Kasumi-1 (cell line): Measurements from ENCODE around the gene BCR.

Experiments
- DNase-seq, 2 experiments: peaks; one replicate each; lab custom pipeline; 2025; lab: John Stamatoyannopoulos, UW

Gene BCR

DNA sequence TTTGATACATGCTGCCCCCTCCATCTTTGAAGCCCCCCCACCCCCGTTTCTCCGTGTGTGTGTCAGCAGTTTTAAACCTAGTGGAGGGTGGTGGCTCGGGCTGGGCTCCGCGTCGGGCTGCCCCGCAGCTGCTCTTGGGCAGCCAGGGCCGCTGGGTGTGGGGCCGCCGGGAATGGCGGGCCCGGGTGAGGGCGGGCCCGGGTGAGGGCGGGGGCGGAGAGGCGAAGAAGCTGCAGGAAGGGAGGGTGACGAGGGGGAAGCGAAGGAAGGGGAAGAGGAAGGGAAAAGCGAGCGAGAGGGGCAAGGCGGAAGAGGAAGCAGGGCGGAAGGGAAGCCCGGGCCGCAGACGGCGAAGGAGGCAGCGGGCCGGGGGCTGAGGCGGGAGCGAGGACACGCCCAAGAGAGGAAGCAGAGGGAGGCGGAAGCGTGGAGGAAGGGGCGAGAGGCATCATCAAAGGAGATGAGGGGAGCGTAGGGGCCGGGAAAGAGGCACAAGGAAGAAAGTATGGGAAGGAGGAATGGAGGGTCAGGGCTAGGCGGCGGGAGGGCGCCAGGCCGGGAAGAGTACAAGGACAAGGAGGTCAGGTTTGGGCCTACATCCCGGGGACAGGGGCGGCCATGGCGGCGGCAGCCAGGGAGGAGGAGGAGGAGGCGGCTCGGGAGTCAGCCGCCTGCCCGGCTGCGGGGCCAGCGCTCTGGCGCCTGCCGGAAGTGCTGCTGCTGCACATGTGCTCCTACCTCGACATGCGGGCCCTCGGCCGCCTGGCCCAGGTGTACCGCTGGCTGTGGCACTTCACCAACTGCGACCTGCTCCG lies 82.4 kb downstream of the BCR start:
- DNase-seq = no peak

DNA sequence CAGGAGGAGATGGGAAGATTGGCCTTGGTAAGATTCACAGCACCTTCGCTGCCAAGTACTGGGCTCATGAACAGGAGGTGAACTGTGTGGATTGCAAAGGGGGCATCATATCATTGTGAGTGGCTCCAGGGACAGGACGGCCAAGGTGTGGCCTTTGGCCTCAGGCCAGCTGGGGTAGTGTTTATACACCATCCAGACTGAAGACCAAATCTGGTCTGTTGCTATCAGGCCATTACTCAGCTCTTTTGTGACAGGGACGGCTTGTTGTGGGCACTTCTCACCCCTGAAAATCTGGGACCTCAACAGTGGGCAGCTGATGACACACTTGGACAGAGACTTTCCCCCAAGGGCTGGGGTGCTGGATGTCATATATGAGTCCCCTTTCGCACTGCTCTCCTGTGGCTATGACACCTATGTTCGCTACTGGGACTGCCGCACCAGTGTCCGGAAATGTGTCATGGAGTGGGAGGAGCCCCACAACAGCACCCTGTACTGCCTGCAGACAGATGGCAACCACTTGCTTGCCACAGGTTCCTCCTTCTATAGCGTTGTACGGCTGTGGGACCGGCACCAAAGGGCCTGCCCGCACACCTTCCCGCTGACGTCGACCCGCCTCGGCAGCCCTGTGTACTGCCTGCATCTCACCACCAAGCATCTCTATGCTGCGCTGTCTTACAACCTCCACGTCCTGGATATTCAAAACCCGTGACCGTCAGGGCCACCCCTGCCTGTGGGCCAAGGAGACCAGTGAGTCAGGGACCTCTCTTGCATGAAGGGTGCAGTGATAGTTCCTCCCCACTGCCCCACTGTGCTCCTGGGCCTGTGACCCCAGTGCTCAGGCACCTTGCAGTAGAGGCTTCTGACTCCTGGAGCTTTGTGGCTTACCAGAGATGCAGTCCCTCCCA lies 83.6 kb downstream of the BCR start:
- peak; percentile 55 to 66 for DNase-seq

GRCh38 chr22:23264610-23265367 lies 84.5 kb downstream of the BCR start:
- DNase-seq = no peak

DNA sequence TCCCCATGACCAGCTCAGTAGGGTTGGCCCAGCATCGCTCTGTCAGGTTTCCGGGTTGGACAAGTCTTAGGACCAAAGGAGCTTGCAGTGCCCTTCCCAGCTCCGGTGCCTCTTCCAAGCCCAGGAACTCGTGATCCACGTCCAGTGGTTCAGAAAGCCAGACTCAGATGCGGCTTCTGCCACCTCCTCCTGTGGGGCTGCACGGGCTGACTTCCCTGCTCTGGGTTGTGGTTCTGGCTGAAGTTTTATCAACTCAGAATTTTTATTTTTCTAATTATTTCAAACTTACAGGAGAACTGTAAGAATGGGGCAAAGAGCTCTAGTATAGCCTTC lies 85.0 kb downstream of the BCR start:
- DNase-seq = no peak

- no peak for DNase-seq
Measured at GRCh38 chr22:23266780-23267179, 86.5 kb downstream of the BCR start.

DNA sequence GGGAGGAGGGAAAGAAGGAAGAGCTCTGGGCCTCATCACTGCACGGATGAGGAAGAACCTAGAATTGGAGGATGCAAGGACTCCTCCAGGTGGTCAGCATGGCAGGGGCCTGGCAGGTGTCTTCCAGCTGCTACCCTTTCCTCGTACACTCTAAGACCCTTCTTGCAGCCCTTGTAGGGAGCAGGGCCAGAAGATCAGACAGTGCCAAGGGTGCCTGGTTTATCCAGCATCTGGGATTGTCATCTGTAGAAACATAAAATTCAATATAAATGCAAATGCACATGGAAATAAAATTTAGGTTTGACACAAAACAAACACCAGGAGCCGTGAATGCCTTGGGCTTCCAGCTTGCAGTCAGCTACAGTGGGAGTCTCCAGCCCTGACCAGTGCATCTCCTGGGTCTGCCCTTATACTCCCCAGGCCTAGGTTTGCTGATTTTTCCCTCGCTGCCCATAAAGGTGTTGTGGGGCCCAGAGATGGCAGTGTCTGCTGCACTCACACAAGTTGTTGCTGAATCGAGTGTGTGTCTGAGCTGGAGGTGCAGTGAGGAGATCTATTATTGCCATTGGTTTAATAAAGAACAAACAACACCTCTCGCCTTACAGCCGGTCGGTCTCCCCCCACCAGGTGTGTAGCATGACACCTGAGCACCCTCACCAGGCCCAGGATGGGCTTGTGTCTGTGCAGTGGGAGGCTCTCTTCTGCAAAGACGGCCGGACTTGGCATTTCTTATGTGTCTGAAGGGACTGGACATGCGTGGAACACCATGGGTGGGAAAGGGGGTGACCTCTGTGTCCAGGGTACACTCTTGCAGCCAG lies 87.1 kb downstream of the BCR start:
- no peak for DNase-seq

DNA sequence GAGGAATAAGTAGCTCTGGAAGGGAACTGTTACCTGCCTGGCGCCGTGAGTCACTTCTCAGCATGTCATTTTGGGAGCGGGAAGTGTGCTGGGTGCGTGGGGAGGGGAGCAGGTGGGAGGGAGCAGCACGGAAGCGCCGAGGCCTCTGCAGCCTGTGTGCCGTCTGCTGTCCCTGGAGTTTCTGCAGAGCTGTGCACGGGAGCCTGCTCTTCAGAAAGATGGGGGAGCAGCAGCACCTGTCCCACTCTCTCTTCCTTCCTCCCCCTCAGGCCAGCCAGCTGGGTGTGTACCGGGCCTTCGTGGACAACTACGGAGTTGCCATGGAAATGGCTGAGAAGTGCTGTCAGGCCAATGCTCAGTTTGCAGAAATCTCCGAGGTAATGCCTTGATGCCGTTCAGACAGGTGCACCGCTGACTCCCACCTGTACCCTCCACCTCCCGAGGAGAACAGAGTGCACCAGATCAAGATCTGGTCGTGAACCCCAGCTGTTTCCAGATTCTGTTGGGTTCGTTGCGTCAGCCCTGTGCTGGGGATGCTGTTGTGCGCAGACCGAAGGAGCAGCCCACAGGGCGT lies 87.9 kb downstream of the BCR start:
- DNase-seq = no peak

- DNase-seq = no peak
Measured at GRCh38 chr22:23268877-23269276, 88.6 kb downstream of the BCR start.

- DNase-seq = no peak
Measured at GRCh38 chr22:23269441-23270211, 89.3 kb downstream of the BCR start.

GRCh38 chr22:23270212-23270733 lies 90.0 kb downstream of the BCR start:
- DNase-seq = no peak

GRCh38 chr22:23270798-23271596 lies 90.7 kb downstream of the BCR start:
- DNase-seq = no peak

GRCh38 chr22:23271597-23271908 lies 91.2 kb downstream of the BCR start:
- no peak for DNase-seq

DNA sequence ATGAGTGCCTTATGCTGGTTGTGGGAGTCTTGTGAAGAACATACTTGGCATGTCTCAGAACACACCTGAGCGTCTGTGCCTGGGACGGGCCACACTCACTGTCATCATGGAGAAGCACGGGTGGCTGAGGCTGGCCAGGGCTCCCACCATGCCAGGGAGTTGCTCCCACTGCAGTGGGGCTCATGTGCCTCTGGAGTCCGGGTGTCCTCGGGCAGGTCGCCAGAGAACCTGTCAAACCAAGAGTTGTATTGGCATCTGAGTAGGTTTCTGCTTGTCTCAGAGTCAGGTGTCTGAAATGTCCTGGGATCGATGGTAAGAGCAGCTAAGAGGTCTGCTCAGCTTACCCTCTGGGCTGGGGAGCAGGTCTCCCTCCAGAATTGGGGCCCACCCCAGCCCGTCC lies 92.1 kb downstream of the BCR start:
- no peak for DNase-seq

- no peak for DNase-seq
Measured at GRCh38 chr22:23272834-23273233, 92.5 kb downstream of the BCR start.

GRCh38 chr22:23273445-23274145 lies 93.3 kb downstream of the BCR start:
- DNase-seq = no peak

DNA sequence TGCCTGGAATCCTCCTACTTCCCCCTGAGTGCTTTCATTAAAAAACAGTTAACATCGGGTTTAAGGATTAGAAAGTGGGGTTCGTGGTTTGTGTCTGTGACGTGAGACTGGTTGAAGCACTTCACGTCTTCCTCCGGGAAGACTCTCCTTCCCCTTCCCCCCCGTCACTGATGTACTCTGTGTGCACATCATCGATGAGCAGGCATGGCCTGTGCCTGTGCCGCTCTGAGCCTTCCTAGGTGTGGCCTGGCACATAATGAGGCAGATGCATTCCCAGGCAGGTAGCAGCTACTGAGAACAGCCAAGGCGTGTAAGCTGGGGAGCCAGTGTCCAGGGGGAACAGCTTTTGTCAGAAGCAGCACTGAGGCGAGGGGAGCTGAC lies 93.8 kb downstream of the BCR start:
- DNase-seq = no peak

DNA sequence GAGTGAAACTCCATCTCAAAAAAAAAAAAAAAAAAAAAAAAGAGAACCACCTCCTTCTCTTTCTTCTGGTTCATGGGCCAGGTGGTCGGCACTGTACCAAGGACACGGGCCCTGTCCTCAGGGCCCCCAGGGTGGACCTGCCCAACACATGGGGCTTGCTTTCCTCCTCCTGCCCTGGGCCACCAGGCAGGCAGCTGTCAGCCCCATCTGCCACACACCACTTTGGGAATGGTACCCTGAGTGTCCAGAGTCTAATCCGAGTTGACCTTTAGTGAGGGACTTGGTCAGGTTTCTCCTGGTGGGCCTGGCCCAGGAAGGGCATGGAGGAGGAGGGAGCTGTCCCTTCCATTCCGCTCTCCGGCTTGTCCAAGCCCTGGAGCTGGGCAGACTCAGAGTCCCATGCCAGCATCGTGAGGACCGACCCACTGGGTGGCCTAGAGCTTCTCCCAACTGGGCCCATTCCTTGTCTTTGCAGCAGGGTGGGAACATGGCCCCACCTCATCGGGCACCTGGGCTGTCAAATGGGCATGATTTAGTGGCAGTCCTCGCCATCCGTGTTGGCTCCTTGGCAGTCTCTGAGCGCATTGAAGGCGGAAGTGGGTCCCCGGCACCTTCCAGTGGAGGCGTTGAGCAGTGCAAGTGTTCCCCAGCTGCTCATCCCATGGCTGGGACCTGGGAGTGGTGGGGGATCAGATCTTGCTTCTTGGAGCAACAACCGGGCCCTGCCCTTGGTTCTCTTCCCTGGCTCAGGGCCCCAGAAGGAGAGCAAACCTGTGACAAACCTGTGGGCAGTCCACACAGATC lies 94.8 kb downstream of the BCR start:
- DNase-seq = no peak

- no peak for DNase-seq
Measured at GRCh38 chr22:23275751-23276150, 95.4 kb downstream of the BCR start.
